Testis (tissue), 3 donors: ENCODE measurements around the gene JAKMIP1. TPM values are rescaled to one million over a fixed set of nuclear protein-coding genes. Genes with fewer than 3 reads are reported as not detected.

ENCODE experiments used
- DNase-seq: peaks from one replicate; pipeline ENCODE4 v3.0.0-alpha.2; 2019
- H3K27ac ChIP-seq, 2 donors: fragments of 200-600 bp; sonication (generic); one replicate each; pipeline ENCODE4 v1.5.1; 2019
- H3K27me3 ChIP-seq: fragments of 200-600 bp; sonication (generic); one replicate; pipeline ENCODE4 v1.5.1; 2019
- H3K36me3 ChIP-seq: fragments of 200-600 bp; sonication (generic); one replicate; pipeline ENCODE4 v1.5.1; 2017; ENCODE audit warnings: low read depth; ENCODE audit errors: missing control alignments
- H3K4me1 ChIP-seq: fragments of 200-600 bp; sonication (generic); one replicate; pipeline ENCODE4 v1.5.1; 2019
- H3K4me3 ChIP-seq, 2 donors: fragments of 200-600 bp; sonication (generic); one replicate each; pipeline ENCODE4 v1.5.1; 2017 to 2019
- H3K9me3 ChIP-seq: fragments of 200-600 bp; sonication (generic); one replicate; pipeline ENCODE4 v1.5.1; 2017
- POLR2A ChIP-seq: fragments of 450-650 bp; IDR thresholded peaks from one replicate; pipeline ENCODE4 v1.6.1; 2017; ENCODE audit warnings: antibody characterized with exemption, mild to moderate bottlenecking, moderate library complexity
- WGBS, 2 donors: methylation state at CpG; one replicate each; pipeline ENCODE4 v1.1.5; 2018; 5-methylcytosine and 5-hydroxymethylcytosine counted together
- intact Hi-C: fragments of 100-400 bp; cut with DNase I; formaldehyde crosslinking; loops from one replicate; pipeline ENCODE4 v1.15.1; 2023; ENCODE audit warnings: low total_unique reads
- polyA plus RNA-seq: library from polyadenylated mRNA; stranded (reverse); fragments of 350-450 nt; fragmentation: Illumina TruSeq; extraction: RNeasy Lipid Tissue Mini Kit (QIAGEN cat#74804); gene quantifications from one replicate; pipeline ENCODE4 v1.2.3, GENCODE V29; 2014; ENCODE audit warnings: low read depth, low replicate concordance; ENCODE audit not compliant: insufficient read depth
- total RNA-seq, 2 donors: library from RNA; depleted of rRNA; stranded (reverse); fragments of >200 nt; gene quantifications; one replicate each; pipeline ENCODE4 v1.2.3, GENCODE V29; 2016
- TF ChIP-seq, protein P1 (sequence below), 3 experiments: fragments of 450-650 bp in 2 of 3; fragments of 200-600 bp in 1 of 3; sonication (generic) in 1 of 3; IDR thresholded peaks; one replicate each; pipeline ENCODE4 v1.5.1; 2016 to 2019; ENCODE audit warnings: antibody characterized with exemption in 3 of 3, mild to moderate bottlenecking in 2 of 3, moderate library complexity in 1 of 3

JAKMIP1 gene
- total and polyA plus RNA-seq, 3 donors from 2014 or later: 10.7 to 18.1 (median 15.2) TPM

DNA sequence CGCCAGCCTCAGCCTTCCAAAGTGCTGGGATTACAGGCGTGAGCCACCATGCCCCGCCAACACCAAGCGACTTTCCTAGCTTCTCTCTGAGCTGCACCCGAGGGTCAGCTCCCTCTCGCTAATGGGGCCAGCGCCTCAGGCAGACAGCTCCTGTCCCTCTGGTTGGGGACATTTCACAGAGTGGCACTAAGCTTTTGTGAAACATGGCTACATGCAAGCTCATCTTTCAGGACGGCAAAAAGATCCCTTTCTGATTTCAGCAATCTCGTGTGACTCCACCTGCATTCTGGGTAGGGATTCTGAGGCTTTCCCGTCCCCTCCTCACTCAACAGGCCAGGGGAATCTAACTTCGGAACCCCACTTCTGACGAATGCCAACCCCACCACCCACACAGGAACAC is 151.1 kb downstream of the JAKMIP1 start:
- DNase-seq: no peak
- no peak for TF ChIP-seq POLR2A
- TF ChIP-seq, protein P1, sequence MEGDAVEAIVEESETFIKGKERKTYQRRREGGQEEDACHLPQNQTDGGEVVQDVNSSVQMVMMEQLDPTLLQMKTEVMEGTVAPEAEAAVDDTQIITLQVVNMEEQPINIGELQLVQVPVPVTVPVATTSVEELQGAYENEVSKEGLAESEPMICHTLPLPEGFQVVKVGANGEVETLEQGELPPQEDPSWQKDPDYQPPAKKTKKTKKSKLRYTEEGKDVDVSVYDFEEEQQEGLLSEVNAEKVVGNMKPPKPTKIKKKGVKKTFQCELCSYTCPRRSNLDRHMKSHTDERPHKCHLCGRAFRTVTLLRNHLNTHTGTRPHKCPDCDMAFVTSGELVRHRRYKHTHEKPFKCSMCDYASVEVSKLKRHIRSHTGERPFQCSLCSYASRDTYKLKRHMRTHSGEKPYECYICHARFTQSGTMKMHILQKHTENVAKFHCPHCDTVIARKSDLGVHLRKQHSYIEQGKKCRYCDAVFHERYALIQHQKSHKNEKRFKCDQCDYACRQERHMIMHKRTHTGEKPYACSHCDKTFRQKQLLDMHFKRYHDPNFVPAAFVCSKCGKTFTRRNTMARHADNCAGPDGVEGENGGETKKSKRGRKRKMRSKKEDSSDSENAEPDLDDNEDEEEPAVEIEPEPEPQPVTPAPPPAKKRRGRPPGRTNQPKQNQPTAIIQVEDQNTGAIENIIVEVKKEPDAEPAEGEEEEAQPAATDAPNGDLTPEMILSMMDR (IDR thresholded peaks at IDR 0.05): no peak
- intact Hi-C loops: no loop called here
- 94 to 97% methylated on average over 7 to 12 of the region's 12 CpGs for WGBS, 2 donors
- H3K9me3 ChIP-seq: no peaks in the 10 kb centered on the region
- H3K4me1 ChIP-seq: no peaks in the 10 kb centered on the region
- H3K27me3 ChIP-seq: no peaks in the 10 kb centered on the region
- no peak overlapping the region for H3K4me3 ChIP-seq
- H3K36me3 ChIP-seq: no peaks in the 10 kb centered on the region
- H3K27ac ChIP-seq: no peak overlapping the region

DNA sequence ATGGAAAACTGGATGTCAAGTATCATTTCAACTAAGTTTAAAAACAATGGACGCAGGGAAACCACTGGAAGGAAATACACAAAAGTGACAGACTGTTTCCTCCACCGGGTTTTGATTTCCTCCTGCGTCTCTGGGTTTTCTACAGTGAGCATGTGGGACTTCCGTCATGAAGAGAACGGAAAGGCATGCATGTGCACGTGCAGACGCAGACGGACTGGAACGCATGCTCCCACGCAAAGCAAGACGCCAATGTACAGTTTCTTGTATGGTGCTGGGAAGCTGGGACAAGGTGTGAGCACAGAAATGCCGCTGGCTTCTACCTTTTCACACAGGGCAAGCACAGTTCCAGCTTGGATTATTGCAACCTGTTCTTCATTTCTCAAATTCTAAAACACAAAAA is 151.8 kb downstream of the JAKMIP1 start:
- no peak for DNase-seq
- no peaks in the 10 kb centered on the region for H3K27me3 ChIP-seq
- H3K4me3 ChIP-seq: no peak overlapping the region
- no peaks in the 10 kb centered on the region for H3K4me1 ChIP-seq
- TF ChIP-seq POLR2A: no peak
- TF ChIP-seq, protein P1 (IDR thresholded peaks at IDR 0.05): no peak
- H3K27ac ChIP-seq: no peak overlapping the region
- no peaks in the 10 kb centered on the region for H3K36me3 ChIP-seq
- H3K9me3 ChIP-seq: no peaks in the 10 kb centered on the region
- 75 to 82% methylated on average over 12 of the region's 12 CpGs for WGBS, 2 donors
- intact Hi-C loops: no loop called here

DNA sequence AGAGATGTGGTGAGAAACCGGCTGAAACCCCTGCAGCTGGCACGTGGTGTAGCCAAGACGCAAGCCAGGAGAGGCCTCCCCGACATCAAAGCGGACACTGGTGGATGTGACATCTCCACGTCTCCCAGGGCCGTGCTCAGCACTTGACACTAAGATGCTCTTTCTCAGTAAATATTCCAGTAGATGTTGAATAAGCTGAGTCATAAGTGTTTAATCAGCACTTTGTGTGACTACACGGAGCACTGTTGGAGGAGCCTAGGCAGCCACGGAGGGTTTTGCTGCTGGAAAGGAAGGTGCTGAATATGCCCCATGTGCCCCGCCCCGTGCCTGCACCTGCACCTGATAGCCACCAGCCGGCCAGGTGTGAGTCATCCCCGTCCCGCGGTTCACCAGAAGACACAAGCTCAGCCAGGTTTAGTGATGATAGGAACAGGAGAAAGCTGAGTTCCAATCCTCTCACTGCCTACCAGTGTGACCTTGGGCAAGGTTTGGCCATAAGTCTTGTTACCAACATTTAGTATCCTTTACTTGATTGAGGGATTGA is 153.1 kb downstream of the JAKMIP1 start:
- 84 to 90% methylated on average over 11 to 15 of the region's 15 CpGs for WGBS, 2 donors
- no peaks in the 10 kb centered on the region for H3K9me3 ChIP-seq
- no peak for DNase-seq
- no peaks in the 10 kb centered on the region for H3K36me3 ChIP-seq
- no peak for TF ChIP-seq POLR2A
- TF ChIP-seq, protein P1 (IDR thresholded peaks at IDR 0.05): no peak
- no peak overlapping the region for H3K4me3 ChIP-seq
- intact Hi-C loops: no loop called here
- H3K27ac ChIP-seq: no peak overlapping the region
- no peaks in the 10 kb centered on the region for H3K27me3 ChIP-seq
- no peaks in the 10 kb centered on the region for H3K4me1 ChIP-seq

DNA sequence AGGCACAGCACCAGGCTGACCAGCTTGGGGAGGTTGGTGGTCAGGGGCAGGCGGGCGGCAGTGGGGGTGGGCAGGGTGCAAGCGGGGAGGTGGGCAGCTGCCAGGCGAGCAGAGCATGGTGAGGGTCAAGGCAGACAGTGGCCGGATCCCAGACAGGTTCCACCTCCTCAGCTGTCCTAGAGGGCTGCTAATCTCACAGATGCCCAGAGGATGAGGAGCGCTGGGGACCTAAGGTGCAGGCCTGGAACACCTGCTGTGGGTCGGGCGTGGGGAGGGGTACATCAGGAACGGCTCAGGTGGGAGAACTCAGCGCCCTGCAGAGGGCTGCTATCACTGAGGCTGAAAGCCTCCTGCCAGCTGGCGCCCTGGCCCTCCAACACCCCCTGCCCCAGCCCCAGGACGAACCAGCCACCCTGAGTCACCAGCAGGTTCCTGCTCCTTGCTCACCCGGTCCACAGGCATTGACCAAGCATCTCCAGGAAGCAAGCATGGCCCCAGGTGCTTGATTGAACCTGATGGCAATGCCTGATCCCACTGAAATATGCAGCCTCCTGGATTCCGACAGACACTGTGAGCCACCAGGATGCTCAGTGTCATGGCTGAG is 153.7 kb downstream of the JAKMIP1 start:
- Histone ChIP-seq H3K27ac (no peak overlapping the region), H3K9me3 (no peaks in the 10 kb centered on the region), H3K27me3 (no peaks in the 10 kb centered on the region), H3K4me3 (no peak overlapping the region), H3K36me3 (no peaks in the 10 kb centered on the region), H3K4me1 (no peaks in the 10 kb centered on the region)
- intact Hi-C loops: no loop called here
- no peak for DNase-seq
- TF ChIP-seq POLR2A: no peak
- TF ChIP-seq, protein P1 (IDR thresholded peaks at IDR 0.05): no peak
- 93 to 95% methylated on average over 8 to 14 of the region's 14 CpGs for WGBS, 2 donors

DNA sequence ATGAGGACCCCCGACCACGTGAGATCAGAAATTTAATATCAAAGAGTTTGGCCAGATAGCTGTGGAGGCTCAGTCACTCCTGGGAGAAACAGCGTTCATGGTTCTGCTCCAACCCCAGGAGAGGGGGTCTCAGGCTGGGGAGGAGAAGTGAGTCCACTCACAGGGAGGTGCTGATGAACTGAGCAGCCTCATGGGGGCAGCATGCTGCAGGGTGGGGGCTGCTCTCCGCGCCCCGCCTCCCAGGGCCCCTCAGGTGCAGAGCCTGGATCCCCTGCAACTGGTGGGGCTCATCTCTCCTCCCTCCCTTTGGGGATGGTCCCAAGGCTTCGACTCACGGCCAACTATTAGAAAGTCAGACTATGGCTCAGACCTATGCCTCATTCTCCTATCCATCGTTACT is 155.5 kb downstream of the JAKMIP1 start:
- WGBS, 2 donors: 49 to 51% methylated on average over 9 of the region's 9 CpGs
- no peak for DNase-seq
- no peak overlapping the region for H3K4me3 ChIP-seq
- H3K9me3 ChIP-seq: no peaks in the 10 kb centered on the region
- intact Hi-C loops: no loop called here
- TF ChIP-seq POLR2A: no peak
- TF ChIP-seq, protein P1 (IDR thresholded peaks at IDR 0.05): no peak
- no peaks in the 10 kb centered on the region for H3K27me3 ChIP-seq
- H3K36me3 ChIP-seq: no peaks in the 10 kb centered on the region
- H3K27ac ChIP-seq: no peak overlapping the region
- H3K4me1 ChIP-seq: no peaks in the 10 kb centered on the region
